Measurements from ENCODE around the gene ANKRD11.
"Not testable (repeated sequence)": the region's sequence is repeated elsewhere in the genome, so short reads cannot be mapped to it uniquely, and the experiment has no call there.

ANKRD11 gene

GRCh38 chr16:89449726-89450335 is 40.5 kb downstream of the ANKRD11 start:
- ATAC-seq, result peak in 1 of 2 donors; percentile 45

DNA sequence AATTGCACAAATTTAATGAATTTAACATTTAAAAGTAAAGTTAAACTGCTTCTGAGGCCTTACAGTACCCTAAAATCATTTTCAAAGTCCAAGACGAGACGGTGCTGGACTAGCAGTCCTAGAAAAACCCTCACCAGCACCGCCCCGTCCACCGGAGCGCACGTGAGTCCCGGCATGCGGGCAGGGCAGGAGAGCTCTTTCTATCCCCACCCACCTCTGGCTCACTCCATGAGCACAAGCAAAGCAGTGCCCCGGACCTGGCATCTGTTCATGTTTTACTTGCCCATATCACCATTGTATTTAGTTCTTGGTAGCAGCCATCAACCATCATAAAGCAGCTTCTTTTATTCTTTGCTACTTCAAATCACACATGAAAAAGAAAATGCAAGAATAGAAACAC is 41.7 kb downstream of the ANKRD11 start:
- ATAC-seq, result no peak

GRCh38 chr16:89446975-89447293 is 43.4 kb downstream of the ANKRD11 start:
- no peak for ATAC-seq

DNA sequence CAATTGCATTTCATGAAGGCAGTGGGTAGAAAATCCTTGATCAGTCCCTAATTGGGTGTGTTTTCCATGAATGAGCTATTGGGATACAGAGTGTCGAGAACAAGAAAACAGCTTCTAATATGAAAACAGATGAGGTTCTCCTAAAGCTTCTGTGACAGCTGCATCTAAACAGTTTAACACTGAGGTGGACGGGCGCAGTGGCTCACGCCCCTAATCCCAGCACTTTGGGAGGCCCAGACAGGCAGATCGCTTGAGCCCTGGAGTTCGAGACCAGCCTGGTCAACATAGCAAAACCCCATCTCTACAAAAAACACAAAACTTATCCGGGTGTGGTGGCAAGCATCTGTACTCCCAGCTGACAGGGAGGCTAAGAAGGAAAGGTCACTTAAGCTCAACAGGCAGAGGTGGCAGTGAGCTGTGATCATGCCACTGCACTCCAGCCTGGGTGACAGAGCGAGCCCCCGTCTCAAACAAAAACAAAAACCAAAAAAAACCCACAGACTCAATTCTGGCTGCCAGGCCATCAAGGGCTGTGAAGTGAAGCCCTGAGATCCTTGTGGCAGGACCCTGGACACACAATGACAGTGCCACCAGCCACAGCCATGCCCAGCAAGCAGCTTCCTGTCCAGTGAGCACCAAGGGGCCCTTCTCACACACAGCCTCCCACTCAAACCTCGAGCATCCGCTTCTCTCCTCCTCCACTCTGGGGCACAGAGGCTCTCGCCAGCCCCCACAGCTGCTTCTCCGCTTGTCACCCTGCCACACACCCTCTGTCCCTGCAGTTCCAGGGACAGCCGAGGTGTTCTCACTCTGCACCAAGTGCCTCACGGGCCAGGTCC is 44.0 kb downstream of the ANKRD11 start:
- ATAC-seq, result peak; percentile 32

GRCh38 chr16:89445166-89445565 is 45.2 kb downstream of the ANKRD11 start:
- ATAC-seq, result no peak

DNA sequence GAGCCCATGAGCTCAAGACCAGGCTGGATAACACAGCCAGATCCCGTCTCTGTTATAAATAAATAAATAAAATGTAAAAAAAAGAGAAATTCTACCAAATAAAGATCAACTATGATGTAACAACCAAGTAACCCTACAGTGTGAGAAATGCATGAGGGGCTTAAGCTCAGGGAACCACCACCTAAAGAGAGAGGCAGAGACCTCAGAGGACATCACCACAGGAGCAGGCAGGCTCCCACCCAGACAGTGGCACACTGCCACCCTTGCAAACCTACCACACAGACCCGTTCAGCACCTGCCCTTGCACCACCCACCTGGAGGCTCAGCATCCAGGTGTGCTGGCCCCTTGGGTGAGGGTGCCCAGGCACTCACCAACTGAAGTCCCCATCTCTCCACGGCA is 45.6 kb downstream of the ANKRD11 start:
- no peak for ATAC-seq

- no peak for ATAC-seq
Observed at GRCh38 chr16:89444151-89444723, 46.1 kb downstream of the ANKRD11 start.

DNA sequence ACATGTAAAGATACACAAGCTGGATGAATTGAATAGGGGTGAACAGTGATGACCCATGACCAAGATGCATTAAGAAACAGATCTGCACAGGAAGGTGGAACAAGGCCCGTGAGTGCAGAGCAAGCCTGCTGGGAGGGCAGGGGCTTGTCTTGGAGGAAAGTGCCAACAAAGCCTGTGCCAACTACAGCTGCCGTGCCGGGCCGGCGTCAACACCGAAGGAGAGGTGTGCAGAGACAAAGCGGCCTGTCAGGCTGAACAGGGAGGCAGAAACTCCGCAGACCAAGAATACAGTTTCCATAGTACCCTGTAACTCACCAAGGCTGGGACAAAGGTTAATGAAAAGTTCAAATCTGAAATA is 46.7 kb downstream of the ANKRD11 start:
- no peak for ATAC-seq

DNA sequence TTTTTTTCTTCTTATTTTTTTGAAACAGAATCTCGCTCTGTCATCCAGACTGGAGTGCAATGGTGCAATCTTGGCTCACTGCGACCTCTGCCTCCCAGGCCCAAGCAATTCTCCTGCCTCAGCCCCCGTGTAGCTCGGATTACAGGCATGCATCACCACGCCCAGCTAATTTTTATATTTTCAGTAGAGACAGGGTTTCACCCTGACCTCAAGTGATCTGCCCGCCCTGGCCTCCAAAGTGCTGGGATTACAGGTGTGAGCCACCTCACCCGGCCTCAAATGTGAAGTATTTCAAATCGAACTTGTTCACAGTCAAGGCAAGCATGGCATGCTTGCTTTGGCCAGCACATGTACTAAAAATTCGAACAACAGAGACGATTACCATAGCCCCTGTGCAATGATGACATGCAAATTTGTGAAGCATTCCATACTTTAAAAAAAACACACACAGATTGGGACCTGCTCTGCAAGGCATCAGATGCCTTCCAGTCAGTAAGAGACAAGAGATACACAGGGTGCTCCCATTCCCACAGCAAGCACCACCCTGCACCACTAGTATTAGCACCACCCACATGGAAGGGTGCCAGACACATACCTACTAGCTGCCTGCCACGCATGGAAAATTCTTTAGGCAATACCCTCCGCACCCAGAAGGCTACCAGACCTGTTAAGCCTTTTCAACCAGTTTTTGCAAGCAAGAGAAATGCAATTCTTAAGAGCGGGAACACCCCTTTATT is 47.2 kb downstream of the ANKRD11 start:
- no peak for ATAC-seq

DNA sequence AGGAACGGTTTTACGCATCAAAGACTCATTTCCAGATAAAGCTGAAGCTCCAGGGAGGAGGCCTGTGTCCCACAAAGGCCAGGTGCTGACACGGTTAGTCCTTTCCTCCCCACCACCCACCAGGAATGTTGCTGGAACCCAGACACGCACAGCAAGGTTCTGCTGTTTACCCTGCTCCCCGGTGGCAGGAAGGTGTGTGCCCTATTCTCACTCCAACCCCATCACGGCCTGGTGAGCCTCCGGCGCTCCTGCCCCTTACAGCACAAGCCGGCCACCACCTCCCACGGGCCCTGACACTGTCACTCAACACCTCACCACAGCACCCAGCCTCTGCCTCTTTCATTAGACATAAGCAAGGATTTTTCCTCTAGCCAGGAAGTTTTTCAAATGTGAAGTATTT is 47.8 kb downstream of the ANKRD11 start:
- ATAC-seq, result no peak

DNA sequence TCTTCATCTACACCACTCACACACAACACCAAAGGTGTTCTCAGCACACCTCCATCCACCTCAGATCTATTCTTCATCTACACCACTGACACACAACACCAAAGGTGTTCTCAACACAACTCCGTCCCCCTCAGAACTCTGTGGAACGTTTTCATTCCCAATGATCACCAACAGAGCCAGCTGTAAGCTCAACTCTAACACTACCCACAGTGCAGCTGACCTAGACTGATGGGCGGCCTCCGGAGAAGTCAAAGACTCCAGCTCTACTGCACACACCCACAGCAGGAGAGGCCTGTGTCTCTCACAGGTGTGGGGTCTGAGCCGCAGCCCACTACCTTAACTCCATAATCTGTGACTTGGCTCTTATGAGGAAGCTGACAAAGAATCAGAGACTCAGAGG is 50.7 kb downstream of the ANKRD11 start:
- no peak for ATAC-seq

GRCh38 chr16:89437991-89438390 is 52.4 kb downstream of the ANKRD11 start:
- no peak for ATAC-seq

DNA sequence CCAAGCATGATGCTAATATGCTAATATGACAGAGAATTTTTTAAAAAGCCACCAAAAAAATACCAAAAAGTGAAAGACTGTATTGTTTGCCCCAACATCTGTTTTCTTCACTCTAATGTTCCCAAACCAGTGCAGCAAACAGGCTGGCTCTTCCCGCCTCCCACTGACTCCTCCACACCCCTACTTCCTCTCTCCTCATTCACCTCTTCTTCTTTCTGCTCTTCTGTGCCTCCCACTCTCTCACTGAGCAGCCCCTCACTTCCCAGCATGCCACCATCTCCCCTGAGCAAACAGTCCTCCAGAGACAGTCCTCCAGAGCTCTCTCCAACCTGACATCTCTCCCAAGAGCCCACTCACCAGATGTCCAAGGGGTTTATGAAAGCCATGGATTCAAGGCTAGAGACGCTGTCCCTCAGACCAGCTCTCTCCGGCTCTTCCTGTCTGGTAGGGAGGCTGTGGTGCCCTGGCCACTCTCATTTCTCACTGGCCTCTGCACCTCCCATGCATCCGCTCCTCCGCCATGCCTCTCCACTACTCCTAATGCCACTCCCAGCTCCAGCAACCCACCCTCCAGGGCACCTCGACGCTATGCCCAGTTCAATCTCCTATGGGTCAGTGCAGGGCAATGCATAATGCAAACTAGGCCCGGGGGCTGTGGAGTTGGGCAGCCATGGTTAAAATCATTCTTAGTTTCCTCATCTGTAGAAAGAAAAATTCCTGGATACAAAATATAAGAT is 52.9 kb downstream of the ANKRD11 start:
- ATAC-seq, result no peak

DNA sequence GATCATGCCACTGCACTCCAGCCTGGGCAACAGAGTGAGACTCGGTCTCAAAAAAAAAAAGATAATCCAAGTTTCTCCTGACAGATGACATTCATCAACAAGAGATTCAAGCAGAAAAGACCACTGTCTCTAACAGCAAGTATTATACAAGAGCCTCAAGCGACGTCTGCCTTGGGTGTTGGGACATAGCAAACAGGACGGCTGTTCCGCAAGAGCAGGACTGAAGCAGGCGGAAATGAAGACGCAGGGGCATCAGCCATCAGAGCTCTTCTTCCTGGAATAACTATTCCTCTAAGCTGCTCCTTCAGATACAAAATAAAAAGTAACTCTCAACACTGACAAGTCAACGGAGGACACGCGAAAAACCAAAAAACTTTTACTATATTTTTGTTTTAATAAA is 54.0 kb downstream of the ANKRD11 start:
- ATAC-seq, result no peak

DNA sequence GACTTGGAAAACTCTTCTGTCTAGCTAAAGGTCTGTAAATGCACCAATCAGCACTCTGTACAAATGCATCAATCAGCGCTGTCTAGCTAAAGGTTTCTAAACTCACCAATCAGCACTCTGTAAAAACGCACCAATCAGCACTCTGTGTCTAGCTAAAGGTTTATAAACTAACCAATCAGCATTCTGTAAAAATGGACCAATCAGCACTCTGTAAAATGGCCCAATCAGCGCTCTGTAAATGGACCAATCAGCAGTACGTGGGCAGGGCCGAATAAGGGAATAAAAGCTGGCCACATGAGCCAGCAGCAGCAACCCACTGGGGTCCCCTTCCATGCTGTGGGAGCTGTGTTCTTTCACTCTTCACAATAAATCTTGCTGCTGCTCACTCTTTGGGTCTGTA is 55.3 kb downstream of the ANKRD11 start:
- peak in 1 of 2 donors; percentile 33 for ATAC-seq

DNA sequence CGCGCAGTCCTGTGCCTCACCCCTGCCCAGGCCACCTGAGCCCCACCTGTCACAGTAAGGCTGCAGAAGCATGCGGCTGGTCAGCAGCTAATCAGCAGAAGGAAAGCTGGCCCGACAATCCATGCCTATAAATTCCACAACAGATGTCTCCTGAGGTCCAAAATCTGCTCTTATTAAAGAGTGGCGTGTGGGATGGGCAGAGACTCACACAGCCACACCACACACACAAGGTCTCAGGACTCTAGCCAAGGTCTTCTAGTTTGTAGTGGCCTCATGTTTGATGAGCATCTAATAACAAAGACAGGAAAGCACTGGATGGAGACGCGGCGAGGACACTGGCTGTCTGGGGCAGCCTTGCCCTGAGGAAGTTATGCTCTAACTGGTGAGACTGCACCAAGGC is 55.9 kb downstream of the ANKRD11 start:
- no peak for ATAC-seq

- ATAC-seq, result not testable (repeated sequence)
Observed at GRCh38 chr16:89433363-89433984, 56.9 kb downstream of the ANKRD11 start.

DNA sequence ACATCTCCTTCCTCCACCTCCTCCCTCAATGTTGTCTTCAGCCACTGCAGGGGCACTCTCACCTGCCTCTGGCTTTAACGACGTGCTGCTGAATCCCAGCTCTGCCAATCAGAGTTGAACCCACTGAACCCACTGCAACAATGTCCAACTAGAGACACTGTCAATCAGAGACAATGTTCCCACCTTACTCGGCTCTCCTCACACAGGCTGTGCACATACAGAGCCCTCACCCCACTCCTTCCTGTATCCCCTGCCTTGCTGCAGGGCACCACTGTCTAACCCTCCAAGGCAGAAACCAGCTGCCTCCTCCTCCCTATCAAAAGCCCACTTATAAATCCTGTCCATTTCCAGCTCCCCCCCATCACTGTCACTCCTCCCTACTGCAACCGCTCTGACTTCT is 58.7 kb downstream of the ANKRD11 start:
- no peak for ATAC-seq

- no peak for ATAC-seq
Observed at GRCh38 chr16:89431158-89431584, 59.2 kb downstream of the ANKRD11 start.

- ATAC-seq, result no peak
Observed at GRCh38 chr16:89430436-89431157, 59.8 kb downstream of the ANKRD11 start.

DNA sequence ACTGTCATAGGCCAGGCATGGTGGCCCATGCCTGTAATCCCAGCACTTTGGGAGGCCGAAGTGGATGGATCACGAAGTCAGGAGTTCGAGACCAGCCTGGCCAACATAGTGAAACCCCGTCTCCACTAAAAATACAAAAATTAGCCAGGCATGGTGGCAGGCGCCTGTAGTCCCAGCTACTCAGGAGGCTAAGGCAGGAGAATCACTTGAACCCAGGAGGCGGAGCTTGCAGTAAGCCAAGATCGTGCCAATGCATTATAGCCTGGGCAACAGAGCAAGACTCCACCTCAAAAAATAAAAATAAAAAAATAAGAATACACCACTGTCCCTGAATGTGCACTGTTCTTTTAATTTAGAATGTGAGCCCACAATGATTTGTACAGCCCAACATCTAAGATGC is 61.8 kb downstream of the ANKRD11 start:
- ATAC-seq, result not testable (repeated sequence)
